Measurements from ENCODE around the gene SUGP2.

GRCh38 chr19:18967358-18968146, 65.8 kb downstream of the SUGP2 start:
- TF ChIP-seq POLR2A (IDR thresholded peaks at IDR 0.05; ENCODE audit: low read depth, low read length): no peak
- TF ChIP-seq TAF1 (IDR thresholded peaks at IDR 0.05; ENCODE audit: borderline replicate concordance, low read depth, low read length): no peak
- TF ChIP-seq POLR2AphosphoS5 (IDR thresholded peaks at IDR 0.05; ENCODE audit: low read depth, low read length): no peak

All from GM12892 (cell line).